Measurements from ENCODE around the gene HDAC9.

GRCh38 chr7:18976715-18977471 lies 481.3 kb downstream of the HDAC9 start:
- TF ChIP-seq CTCF (conservative IDR thresholded peaks at IDR 0.05): no peak
- no peak for TF ChIP-seq ZFX (IDR thresholded peaks at IDR 0.05)
